ENCODE results near the gene THADA.

Gene THADA

DNA sequence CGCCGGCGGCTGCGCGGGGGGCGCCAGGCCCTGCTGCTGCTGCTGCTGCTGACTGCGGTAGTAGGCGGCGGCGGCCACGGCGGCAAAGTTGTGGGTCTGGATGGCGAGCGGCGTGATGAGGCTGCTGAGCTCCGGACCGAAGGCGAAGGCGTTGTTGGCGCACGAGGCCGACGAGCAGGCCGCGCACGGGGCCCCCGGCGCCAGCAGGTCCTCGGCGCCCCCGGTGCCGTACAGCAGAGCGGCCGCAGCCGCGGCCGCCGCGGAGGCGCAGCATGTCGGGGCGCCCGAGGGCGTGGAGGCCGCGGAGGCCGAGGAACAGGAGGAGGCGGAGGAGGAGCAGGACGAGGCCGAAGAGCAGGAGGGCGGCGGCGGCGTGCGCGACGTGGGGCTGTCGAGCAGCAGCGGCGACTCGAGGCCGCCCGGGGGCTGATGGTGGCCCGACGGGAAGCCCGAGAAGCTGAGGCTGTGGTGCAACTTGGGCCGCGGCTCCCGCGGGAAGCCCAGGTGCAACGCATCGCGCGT lies 371.2 kb downstream of the THADA start:
- peaks cover 67% of the 10 kb centered on the region for H3K4me1 ChIP-seq (ENCODE audit: insufficient read depth, low read length, severe bottlenecking)
- no peaks in the 10 kb centered on the region for H3K9me3 ChIP-seq (ENCODE audit: low read length)
- H3K79me2 ChIP-seq (ENCODE audit: insufficient read depth, low read length), result peaks cover 26% of the 10 kb centered on the region
- TF ChIP-seq EZH2 (IDR thresholded peaks at IDR 0.05; ENCODE audit: borderline replicate concordance, low read length), result no peak
- TF ChIP-seq, protein P1, sequence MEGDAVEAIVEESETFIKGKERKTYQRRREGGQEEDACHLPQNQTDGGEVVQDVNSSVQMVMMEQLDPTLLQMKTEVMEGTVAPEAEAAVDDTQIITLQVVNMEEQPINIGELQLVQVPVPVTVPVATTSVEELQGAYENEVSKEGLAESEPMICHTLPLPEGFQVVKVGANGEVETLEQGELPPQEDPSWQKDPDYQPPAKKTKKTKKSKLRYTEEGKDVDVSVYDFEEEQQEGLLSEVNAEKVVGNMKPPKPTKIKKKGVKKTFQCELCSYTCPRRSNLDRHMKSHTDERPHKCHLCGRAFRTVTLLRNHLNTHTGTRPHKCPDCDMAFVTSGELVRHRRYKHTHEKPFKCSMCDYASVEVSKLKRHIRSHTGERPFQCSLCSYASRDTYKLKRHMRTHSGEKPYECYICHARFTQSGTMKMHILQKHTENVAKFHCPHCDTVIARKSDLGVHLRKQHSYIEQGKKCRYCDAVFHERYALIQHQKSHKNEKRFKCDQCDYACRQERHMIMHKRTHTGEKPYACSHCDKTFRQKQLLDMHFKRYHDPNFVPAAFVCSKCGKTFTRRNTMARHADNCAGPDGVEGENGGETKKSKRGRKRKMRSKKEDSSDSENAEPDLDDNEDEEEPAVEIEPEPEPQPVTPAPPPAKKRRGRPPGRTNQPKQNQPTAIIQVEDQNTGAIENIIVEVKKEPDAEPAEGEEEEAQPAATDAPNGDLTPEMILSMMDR (IDR thresholded peaks at IDR 0.05; ENCODE audit: low read length), result no peak
- H3K4me2 ChIP-seq (ENCODE audit: low read length), result peak overlapping the region; percentile 92
- peak overlapping the region; percentile 71 for H3K4me3 ChIP-seq (ENCODE audit: low read depth, low read length, poor library complexity, severe bottlenecking)
- H3F3A ChIP-seq (ENCODE audit: insufficient read depth, low read length), result peaks cover 44% of the 10 kb centered on the region
- peak overlapping the region; percentile 84 for H3K9ac ChIP-seq (ENCODE audit: low read length)
- no peaks in the 10 kb centered on the region for H3K27me3 ChIP-seq (ENCODE audit: insufficient read depth, low read length)
- H3K9me2 ChIP-seq (ENCODE audit: low read depth, low read length), result no peaks in the 10 kb centered on the region
- H3K36me3 ChIP-seq (ENCODE audit: insufficient read depth, low read length), result peaks cover 46% of the 10 kb centered on the region
- no peak overlapping the region for H2AFZ ChIP-seq (ENCODE audit: low read length)
- H4K20me1 ChIP-seq (ENCODE audit: insufficient read depth, low read length), result no peaks in the 10 kb centered on the region
- peak overlapping the region; percentile 99 for H3K27ac ChIP-seq (ENCODE audit: low read depth, low read length, poor library complexity, severe bottlenecking)

DNA sequence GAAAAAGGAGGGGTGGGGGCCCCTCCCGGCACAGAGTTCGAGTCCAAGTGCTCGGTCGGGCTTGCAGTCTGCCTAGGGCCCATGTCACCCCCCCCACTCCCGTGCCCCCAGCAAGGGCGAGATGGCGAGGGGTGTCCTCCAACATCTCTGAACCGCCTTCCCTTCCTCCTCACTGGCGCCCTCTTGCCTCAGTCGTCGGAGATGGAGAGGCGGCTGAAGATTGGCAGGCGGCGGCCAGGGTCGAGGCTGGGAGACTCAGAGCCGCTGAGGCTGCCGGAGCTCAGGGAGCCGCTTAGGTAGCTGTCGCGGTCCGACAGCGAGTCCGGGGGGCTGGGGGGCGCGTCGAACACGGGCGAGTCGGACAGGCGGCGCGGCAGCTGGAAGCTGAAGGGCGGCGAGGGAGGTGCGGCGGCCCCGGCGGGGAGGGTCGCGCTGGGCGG lies 371.7 kb downstream of the THADA start:
- peaks cover 67% of the 10 kb centered on the region for H3K4me1 ChIP-seq (ENCODE audit: insufficient read depth, low read length, severe bottlenecking)
- no peaks in the 10 kb centered on the region for H3K9me2 ChIP-seq (ENCODE audit: low read depth, low read length)
- H3F3A ChIP-seq (ENCODE audit: insufficient read depth, low read length), result peaks cover 43% of the 10 kb centered on the region
- H3K4me2 ChIP-seq (ENCODE audit: low read length), result peak overlapping the region; percentile 92
- peak overlapping the region; percentile 71 for H3K4me3 ChIP-seq (ENCODE audit: low read depth, low read length, poor library complexity, severe bottlenecking)
- H3K36me3 ChIP-seq (ENCODE audit: insufficient read depth, low read length), result peaks cover 46% of the 10 kb centered on the region
- no peak for TF ChIP-seq EZH2 (IDR thresholded peaks at IDR 0.05; ENCODE audit: borderline replicate concordance, low read length)
- TF ChIP-seq, protein P1 (IDR thresholded peaks at IDR 0.05; ENCODE audit: low read length), result peak; percentile 62
- no peak overlapping the region for H2AFZ ChIP-seq (ENCODE audit: low read length)
- no peaks in the 10 kb centered on the region for H3K9me3 ChIP-seq (ENCODE audit: low read length)
- H3K9ac ChIP-seq (ENCODE audit: low read length), result peak overlapping the region; percentile 84
- no peaks in the 10 kb centered on the region for H4K20me1 ChIP-seq (ENCODE audit: insufficient read depth, low read length)
- H3K27me3 ChIP-seq (ENCODE audit: insufficient read depth, low read length), result no peaks in the 10 kb centered on the region
- peaks cover 26% of the 10 kb centered on the region for H3K79me2 ChIP-seq (ENCODE audit: insufficient read depth, low read length)
- H3K27ac ChIP-seq (ENCODE audit: low read depth, low read length, poor library complexity, severe bottlenecking), result peak overlapping the region; percentile 99

DNA sequence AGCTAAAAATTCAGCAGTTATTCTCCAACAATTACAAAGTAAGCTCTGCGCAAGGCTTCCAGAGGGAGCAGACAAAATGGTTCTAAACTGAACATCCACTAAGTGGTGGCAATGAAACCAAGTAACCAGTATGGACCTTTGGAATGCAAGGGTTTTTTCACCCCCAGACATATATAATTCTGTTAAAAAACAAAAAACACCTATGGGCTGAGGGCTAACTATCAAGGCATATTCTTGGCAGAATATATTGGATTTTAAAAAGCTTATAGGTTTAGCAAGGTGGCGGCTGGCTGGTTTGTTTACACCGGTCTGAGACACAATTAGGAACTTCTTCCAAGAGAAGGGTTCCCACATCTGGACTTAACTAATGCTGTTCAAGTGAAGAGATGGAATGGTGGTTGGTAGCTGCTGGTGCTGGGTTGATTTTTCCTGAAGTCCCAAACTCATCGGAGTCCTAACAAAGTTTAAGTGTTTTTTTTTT lies 372.3 kb downstream of the THADA start:
- peak overlapping the region; percentile 92 for H3K4me2 ChIP-seq (ENCODE audit: low read length)
- H3F3A ChIP-seq (ENCODE audit: insufficient read depth, low read length), result peaks cover 38% of the 10 kb centered on the region
- H4K20me1 ChIP-seq (ENCODE audit: insufficient read depth, low read length), result no peaks in the 10 kb centered on the region
- no peak overlapping the region for H2AFZ ChIP-seq (ENCODE audit: low read length)
- no peaks in the 10 kb centered on the region for H3K9me3 ChIP-seq (ENCODE audit: low read length)
- H3K79me2 ChIP-seq (ENCODE audit: insufficient read depth, low read length), result peaks cover 26% of the 10 kb centered on the region
- TF ChIP-seq, protein P1 (IDR thresholded peaks at IDR 0.05; ENCODE audit: low read length), result no peak
- TF ChIP-seq EZH2 (IDR thresholded peaks at IDR 0.05; ENCODE audit: borderline replicate concordance, low read length), result no peak
- H3K9ac ChIP-seq (ENCODE audit: low read length), result peak overlapping the region; percentile 84
- H3K4me1 ChIP-seq (ENCODE audit: insufficient read depth, low read length, severe bottlenecking), result peaks cover 67% of the 10 kb centered on the region
- H3K36me3 ChIP-seq (ENCODE audit: insufficient read depth, low read length), result peaks cover 46% of the 10 kb centered on the region
- peak overlapping the region; percentile 99 for H3K27ac ChIP-seq (ENCODE audit: low read depth, low read length, poor library complexity, severe bottlenecking)
- H3K9me2 ChIP-seq (ENCODE audit: low read depth, low read length), result no peaks in the 10 kb centered on the region
- H3K4me3 ChIP-seq (ENCODE audit: low read depth, low read length, poor library complexity, severe bottlenecking), result peak overlapping the region; percentile 71
- H3K27me3 ChIP-seq (ENCODE audit: insufficient read depth, low read length), result no peaks in the 10 kb centered on the region
